HG03025 (cell line): Measurements from ENCODE around the gene TMEM117.
"Not testable (repeated sequence)": the region's sequence is repeated elsewhere in the genome, so short reads cannot be mapped to it uniquely, and the experiment has no call there.

ENCODE experiments used
- ATAC-seq: cut with Tn5 transposase; IDR thresholded peaks from one replicate; pipeline ENCODE4 v1.9.1; 2021; ENCODE audit warnings: mild to moderate bottlenecking, moderate library complexity; ENCODE audit not compliant: unreplicated experiment, low FRiP score

Gene TMEM117

DNA sequence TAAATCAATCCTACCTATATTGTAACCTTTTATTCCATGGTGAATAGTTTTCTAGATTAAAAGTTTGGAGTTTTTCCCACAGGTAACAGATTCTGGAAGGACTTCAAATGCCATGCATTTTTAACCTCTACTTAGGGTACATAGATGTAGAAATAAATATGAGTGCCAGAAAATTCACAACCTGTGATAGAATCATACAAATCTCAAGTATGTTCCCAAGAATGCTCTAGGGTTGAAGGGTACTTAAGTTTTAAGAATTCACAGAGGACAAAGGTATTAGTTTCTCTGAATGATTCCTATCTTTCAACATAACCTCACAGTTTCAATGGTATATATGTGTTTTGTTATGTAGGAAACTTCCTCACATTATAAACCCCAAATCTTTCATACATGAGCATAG, 511.3 kb downstream of the TMEM117 start:
- no peak for ATAC-seq

DNA sequence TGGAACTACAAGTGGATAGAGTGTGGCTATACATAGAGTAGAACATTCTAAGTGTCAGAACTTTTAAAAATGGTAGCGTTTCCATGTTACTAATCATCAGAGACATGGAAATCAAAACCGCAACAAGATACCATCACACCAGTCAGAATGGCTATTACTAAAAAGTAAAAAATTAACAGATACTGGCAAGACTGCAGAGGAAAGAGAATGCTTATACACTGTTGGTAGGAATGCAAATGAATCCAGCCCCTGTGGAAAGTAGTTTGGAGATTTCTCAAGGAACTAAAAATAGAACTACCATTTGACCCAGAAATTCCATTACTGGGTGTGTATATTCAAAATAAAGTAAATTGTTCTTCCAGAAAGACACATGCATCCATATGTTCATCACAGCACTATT, 521.6 kb downstream of the TMEM117 start:
- ATAC-seq, result no peak

DNA sequence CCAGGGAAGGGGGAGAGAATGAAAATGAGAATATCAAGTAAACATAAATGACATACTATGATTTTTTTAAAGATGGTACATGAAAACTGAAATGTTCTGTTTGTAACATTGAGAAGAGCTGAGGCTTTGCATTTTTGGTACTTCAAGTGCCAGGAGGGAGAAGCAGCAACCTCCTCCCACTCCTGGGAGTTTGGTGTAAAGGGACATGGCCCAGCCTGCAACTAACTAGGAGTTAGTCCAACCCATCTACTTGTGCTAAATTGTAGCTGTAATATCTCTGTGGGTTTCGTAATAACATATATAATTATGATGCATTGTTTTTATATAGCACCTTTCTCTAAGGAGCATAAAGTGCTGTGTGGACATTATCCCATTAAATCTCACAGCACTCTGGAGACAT, 522.8 kb downstream of the TMEM117 start:
- no peak for ATAC-seq

DNA sequence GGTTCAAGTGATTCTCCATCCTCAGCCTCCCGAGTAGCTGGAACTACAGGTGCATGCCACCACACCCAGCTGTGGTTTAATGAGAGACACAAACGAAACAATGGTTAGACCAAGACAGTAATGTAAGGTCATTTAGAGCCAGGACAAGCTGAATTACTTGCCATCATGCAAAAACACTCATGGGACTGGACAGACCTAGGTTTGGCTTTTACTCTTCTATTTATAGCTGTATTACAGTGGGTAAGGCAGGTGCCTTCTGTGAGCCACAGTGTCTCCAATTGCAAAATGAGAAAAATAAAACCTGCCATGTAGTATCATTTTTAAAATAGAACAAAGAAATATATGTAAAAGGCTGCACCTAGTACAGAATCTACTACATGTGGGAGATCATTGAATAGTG, 527.1 kb downstream of the TMEM117 start:
- ATAC-seq, result no peak

DNA sequence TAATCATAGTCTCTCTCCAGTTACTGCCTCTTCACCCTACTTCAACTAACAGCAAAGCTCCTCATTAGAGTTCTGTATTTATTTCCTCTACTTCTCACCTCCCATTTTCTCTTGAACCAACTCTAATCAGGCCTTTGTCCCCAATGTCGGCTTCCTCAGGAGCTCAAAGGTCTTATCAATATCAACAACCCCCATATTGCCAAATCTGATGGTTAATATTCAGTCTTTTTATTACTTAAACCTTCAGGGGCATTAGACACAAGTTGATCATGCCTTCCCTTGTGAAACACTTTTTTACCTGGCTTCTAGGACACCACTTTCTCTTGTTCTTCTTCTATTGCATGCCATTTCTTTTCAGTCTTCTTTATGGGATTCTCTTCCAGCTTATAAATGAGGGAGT, 531.3 kb downstream of the TMEM117 start:
- ATAC-seq, result no peak

DNA sequence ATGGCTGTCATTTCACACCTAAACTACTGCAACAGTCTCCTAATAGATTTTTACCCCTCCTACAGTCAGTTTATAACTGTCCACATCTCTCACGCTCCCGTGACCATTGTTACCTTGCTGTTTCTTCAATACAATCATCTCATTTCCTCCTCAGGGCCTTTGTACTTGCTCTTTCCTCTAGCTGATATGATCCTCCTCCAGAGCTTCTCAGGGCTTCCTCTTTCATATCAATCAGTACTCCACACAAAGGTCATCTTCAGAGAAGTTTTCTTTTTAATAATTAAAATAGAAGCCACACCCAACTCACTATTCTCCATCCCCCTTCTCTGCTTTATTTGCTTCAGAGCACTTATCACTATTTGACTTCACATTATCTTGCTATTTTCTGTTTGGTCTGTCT, 532.0 kb downstream of the TMEM117 start:
- ATAC-seq, result no peak

DNA sequence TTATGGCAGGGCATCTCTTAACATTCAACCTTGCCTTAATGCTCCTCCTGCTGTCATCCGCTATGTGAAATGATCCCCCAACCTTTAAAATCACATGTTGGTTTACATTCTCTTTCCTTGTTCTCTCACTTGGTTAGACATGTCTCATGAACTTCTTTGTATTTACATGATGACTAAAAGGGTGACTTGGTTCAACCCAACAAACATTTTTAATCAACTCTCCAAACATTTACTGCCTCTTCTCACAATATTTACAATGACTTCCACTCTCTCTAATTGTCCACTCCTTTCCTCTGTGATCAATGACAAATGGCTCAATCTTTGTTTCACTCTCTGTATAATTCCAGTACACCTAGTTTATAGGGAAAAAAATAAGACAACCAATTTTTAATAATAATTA, 534.1 kb downstream of the TMEM117 start:
- no peak for ATAC-seq

DNA sequence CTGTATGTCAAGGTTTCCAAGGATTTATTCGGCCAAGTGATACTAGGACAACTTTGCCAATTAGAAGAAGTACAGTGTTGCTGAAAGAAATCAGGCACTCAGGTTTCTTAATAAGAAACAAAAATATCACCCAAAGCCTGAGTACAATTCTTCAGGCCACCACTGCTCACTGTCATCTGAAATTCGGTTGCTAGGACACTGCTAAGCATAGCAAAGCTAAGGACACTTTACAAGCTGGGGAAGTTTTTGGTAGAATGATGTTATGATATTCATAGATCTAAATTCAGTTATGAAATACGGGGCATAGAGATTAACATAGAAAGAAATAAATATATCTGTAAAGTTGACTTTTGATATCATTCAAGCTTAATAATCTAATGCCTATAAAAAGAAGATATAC, 535.1 kb downstream of the TMEM117 start:
- no peak for ATAC-seq

DNA sequence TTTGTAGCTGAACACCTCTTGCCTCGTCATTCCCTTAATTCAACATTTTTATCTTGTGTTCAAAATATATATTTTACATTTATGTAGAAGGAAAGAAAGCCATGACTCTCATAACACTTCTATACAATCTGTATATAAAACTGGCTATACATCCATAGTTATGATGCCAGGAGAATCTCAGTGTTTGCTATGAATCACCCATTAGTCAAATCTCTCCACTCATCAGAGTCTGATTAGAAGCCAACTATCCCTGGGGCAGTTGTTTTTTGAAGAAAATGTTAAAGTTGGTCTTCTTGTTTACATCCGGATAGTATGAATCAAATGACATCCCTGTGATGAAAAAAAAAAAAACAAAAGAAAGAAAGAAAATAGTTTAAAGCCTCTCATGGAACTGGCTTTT, 536.4 kb downstream of the TMEM117 start:
- ATAC-seq, result no peak

DNA sequence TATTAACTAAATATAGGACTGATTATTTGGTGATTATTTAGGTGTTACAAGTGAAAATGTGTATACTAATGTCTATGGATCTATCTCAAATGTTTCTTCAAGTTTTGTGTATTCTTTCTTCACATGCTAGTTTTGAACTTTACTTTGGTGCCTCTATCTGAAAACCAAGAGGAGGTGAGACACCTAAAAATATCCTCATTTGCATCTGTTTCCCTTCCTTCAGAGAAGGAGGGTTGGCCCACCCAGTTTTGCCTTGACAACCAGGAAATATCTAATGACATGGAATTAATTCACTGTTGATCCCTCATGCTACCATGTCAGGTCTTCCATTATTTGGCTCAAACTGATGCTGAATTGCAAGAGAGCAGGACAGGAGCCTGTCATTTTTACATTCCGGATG, 539.8 kb downstream of the TMEM117 start:
- ATAC-seq, result no peak

DNA sequence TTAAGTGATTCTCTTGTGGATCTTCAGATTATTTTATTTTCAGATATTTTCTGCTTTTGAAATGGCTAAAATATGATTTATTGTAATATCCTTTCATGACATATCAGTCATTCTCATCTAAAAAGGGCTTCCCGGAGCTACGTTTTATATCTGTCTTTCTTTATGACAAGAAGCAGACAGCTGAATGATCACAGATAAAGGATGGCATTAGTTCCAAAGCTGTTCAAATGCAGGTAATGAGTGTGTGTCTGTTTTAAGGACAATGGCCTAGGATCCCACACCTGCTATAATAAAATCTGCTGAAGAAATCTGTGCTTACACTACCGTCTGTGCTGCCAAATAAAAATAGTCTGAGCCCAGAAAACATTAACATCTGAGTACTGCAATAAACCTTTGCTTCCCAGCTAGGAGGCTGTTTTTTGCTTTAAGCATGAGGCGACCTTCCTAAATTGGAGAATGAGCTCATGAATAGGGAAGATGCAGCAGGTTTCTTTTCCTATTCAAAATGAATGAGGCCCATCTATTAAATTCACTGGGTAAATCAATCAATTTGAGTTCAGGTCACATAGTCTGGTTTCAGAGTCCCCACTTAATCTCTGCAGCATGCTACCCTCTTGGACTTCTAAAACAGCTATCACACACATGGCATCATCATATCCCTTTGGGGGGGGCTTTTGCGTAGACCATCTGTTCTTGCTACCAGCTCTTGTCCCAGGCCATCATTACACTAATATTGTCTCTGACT, 541.7 kb downstream of the TMEM117 start:
- ATAC-seq, result no peak

DNA sequence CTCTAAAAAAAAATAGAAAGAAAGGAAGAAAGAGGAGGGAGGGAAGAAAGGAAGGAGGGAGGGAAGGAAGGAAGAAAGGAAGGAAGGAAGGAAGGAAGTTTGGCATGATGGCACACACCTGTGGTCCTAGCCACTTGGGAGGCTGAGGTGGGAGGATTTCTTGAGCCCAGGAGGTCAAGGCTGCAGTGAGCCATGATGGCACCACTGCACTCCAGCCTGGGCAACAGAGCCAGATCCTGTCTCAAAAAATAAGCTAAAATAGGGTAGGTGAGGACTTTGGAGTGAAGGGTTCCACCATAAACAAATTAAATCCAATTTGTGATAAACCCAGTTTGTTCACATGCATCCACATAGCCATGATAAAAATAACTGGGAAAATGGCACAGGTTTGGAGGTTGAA, 543.2 kb downstream of the TMEM117 start:
- ATAC-seq, result not testable (repeated sequence)

DNA sequence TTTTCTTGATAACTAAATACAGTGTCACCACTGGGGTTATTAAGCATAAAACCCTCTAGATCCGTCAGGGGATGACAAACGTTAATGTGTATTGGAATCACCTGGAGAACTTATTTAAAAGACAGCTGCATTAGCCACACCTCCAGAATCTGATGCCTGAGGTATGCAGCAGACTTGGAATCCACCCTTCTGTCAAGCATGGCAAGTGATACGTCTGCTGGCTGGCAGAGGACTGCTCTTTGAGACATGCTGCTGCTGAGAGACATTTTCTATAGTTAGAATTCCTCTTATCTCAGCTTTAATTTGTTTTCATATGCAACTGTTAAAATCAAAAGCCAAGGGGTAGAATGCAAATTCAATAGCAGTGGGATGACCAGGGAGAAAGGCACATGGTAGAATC, 544.0 kb downstream of the TMEM117 start:
- ATAC-seq, result no peak

DNA sequence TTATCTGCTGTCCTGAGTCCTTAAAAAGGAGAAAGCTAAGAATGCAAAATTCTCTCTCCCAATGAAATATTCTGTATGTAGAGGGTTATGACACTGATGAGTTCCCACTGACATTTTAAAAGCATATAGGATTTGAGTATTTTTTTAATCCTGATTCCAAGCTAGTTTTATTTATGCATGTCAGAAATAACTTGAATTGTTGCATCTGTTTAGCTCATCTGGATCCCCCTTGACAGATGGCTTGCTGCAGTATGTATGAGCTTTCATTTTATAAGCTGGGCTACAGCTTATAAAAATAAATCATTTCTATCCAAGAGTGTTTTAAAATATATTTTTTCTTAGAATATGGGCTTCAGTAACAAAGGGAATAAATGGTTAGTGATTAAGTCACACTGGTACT, 545.0 kb downstream of the TMEM117 start:
- ATAC-seq, result no peak

DNA sequence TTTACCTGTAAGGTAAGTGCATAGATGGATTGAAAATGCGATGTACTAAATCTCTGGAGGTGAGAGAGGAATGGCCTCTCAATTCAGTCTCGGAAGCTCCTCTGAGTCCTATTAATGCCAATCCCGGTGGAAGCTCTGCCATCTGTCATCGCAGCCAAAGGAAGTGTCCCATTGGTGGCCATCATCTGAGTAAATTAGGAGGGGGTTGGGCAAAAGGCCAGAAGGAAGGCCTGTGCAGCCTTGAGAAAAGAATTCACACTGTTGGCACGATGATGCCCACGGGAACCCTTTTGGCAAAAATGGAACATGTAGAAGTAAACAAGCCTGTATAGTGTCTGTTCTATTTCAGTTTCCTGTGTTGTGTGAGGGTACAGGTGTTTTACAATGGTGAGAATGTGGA, 545.5 kb downstream of the TMEM117 start:
- no peak for ATAC-seq

DNA sequence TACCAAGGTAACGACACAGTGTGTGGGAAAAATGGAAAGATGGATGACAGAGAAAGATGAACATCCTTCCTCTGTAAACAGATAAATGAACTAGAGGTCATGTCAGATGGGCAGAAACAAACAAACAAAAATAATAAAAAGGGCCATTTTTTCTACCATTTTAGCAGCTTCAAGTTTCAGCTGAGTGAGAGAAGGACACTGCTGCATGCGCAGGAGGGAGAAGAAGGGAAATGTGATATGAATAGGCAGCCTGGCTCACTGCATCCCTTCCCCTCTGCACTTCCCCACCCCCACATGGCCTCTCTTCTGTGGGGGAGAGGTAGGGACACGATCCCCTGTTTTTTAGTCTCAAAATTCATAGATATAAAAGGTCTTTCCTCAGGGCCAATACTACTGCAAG, 548.3 kb downstream of the TMEM117 start:
- ATAC-seq, result no peak

DNA sequence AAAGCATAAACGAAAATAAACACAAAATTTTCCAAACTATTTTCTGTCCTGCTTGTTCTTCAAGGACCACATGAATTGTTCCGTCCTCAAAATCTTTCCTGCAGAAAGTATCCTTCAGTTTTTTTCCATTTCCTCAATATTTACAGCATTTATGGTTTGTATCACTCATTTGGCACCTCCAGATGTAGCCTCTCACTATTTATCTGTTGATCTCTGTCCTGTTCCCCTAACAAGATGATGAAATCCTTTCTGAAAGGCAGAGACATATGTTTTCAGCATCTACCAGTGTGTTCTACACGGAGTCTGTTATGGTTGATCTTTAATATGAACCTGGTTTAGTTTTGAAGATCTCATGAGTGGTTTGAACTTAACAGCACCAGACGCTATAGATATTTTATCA, 550.1 kb downstream of the TMEM117 start:
- ATAC-seq, result no peak

DNA sequence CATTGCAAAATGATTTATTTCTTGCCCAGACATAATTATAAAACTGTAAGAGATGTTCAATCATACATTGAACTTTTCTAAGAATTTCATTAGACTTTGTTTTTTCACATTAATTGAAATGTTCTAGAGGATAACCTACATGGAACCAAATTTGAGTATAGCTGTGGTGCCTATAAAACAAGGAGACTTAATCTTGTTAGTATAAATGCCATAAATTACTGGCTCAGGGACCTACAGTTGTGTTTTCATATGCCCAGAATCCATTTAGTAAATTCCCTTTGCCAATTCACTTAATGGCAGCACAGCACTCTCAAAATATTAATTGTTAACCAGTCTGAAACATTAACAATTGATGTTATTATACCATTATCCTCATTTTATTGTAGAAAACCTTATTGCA, 551.7 kb downstream of the TMEM117 start:
- no peak for ATAC-seq

DNA sequence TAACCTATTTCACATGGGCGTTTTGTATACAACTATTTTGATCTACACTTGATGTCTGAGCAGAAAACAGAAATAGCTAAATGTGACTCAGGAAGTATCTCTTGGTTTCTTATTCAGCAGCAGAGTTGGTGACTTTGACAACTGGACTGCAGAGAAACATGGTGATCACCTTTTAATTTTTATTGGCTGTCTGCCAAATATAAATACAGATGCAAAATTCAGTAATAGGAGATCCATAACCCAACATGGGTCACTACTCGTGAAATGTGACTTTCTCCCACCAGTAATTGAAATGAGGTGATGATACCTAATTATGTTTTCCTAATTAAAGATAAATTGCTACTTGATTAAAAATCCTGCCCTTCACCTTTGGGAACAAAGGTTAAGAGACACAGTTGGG, 553.2 kb downstream of the TMEM117 start:
- ATAC-seq, result no peak

DNA sequence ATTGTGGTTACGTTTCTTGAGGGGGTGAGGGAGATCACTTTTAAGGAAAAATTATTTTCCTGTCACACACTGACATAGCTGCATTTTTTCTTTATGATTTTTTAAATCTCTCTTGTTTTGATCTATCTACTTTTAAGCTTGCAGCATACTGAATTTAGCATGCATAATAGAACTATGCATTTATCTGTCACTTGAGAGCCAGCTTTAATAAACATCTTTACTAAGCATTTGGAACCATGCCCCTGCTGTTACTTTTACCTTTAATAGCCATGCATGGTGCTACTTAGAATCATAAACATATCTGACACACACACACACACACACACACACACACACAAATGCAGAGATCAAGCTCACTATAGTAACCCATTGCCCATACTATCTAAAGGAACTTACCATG, 554.0 kb downstream of the TMEM117 start:
- ATAC-seq, result no peak

DNA sequence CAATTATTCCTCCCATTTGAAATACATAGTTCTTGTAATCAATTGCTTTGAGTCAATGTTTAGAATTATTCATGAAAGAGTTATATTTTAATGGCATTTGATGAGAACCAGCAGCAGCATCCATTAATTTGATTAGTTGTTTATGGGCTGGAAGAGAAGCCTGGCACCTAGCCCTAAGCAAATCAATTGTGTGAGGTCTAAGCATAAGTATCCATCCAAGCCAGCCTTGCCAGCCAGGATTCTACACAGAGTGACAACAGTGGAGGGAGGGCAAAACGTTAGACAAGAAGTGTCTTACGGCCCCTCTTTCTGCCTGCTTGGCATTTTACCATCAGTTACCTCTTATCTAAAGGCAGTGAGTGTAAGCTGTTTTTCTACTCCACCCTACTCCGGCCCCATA, 561.8 kb downstream of the TMEM117 start:
- no peak for ATAC-seq

DNA sequence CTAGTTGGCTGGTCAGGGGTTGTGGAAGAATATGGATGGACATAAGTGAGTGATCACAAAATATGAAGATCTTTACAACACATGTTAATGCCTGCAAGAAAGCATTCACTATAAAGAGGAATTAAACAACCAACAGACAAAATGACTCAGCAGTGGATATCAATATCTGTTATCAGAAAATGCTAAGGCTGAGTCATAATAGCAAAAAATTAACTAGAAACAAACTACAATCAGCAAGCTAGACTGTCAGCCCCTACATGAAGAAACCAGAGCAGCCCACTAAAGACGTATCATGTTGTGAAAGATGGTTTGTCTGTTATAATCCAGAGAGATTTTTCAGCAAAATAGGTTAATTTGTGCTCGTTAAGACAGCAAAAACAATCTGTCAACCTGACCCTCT, 567.3 kb downstream of the TMEM117 start:
- no peak for ATAC-seq

DNA sequence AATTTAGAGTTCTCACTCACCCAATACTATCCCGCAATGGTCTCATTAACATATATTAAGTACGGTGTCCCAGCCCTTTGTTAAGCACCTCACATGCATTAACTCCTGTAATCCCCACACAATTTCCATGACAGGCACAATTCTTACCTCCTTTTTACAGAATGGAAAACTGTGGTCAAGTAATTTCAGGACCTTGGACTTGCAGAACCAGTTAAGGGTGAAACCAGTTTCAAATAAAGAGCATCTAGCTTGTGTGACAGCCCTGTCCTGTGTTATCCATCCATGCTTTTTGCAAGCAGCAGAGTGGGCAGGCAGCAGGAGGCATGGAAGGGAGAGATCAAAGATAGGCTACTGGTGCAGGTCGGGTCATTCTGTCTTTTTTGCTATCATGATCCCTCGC, 569.4 kb downstream of the TMEM117 start:
- no peak for ATAC-seq
